HEK293 (cell line): ENCODE measurements around the gene RNF145.

ENCODE experiments used
- BCL6B ChIP-seq: fragments of 450-650 bp; formaldehyde crosslinking; IDR thresholded peaks from 2 replicates; pipeline ENCODE4 v1.5.1; 2017; ENCODE audit warnings: missing biosample characterization, missing genetic modification characterization
- FEZF1 ChIP-seq: fragments of 450-650 bp; formaldehyde crosslinking; IDR thresholded peaks from 2 replicates; pipeline ENCODE4 v1.5.1; 2016; ENCODE audit warnings: missing biosample characterization, missing genetic modification characterization
- MYNN ChIP-seq: fragments of 450-650 bp; formaldehyde crosslinking; IDR thresholded peaks from 2 replicates; pipeline ENCODE4 v1.5.1; 2016; ENCODE audit warnings: missing biosample characterization, missing genetic modification characterization, borderline replicate concordance
- PRDM1 ChIP-seq: fragments of 450-650 bp; formaldehyde crosslinking; IDR thresholded peaks from 2 replicates; pipeline ENCODE4; 2016; ENCODE audit warnings: missing biosample characterization, missing genetic modification characterization
- PRDM2 ChIP-seq: fragments of 450-650 bp; formaldehyde crosslinking; IDR thresholded peaks from 2 replicates; pipeline ENCODE4 v1.5.1; 2016; ENCODE audit warnings: missing biosample characterization, missing genetic modification characterization, borderline replicate concordance
- PRDM4 ChIP-seq: fragments of 450-650 bp; formaldehyde crosslinking; IDR thresholded peaks from 2 replicates; pipeline ENCODE4 v1.5.1; 2017; ENCODE audit warnings: missing biosample characterization, missing genetic modification characterization
- SETDB1 ChIP-seq: IDR thresholded peaks from one replicate; pipeline ENCODE4 v1.6.1; 2017; ENCODE audit warnings: mild to moderate bottlenecking, low read length, moderate library complexity, mixed read lengths; ENCODE audit not compliant: insufficient read length
- WT1 ChIP-seq: fragments of 450-650 bp; formaldehyde crosslinking; IDR thresholded peaks from 2 replicates; pipeline ENCODE4 v1.5.1; 2016; ENCODE audit warnings: missing biosample characterization, missing genetic modification characterization
- ZBTB26 ChIP-seq: fragments of 450-650 bp; formaldehyde crosslinking; optimal IDR thresholded peaks from 2 replicates; pipeline ENCODE3; 2016; ENCODE audit warnings: missing biosample characterization, mild to moderate bottlenecking, missing genetic modification characterization
- ZFP37 ChIP-seq: fragments of 450-650 bp; formaldehyde crosslinking; IDR thresholded peaks from 2 replicates; pipeline ENCODE4 v1.5.1; 2016; ENCODE audit warnings: missing biosample characterization, missing genetic modification characterization
- ZNF121 ChIP-seq: fragments of 450-650 bp; formaldehyde crosslinking; IDR thresholded peaks from 2 replicates; pipeline ENCODE4 v1.5.1; 2016; ENCODE audit warnings: missing biosample characterization, missing genetic modification characterization
- ZNF138 ChIP-seq: fragments of 450-650 bp; formaldehyde crosslinking; IDR thresholded peaks from 2 replicates; pipeline ENCODE4 v1.5.1; 2016; ENCODE audit warnings: missing biosample characterization, missing genetic modification characterization, borderline replicate concordance
- ZNF19 ChIP-seq: fragments of 450-650 bp; formaldehyde crosslinking; IDR thresholded peaks from 2 replicates; pipeline ENCODE4; 2016; ENCODE audit warnings: missing biosample characterization, missing genetic modification characterization, low read depth
- ZNF223 ChIP-seq: fragments of 450-650 bp; formaldehyde crosslinking; IDR thresholded peaks from 2 replicates; pipeline ENCODE4 v1.5.1; 2016; ENCODE audit warnings: missing biosample characterization, missing genetic modification characterization
- ZNF239 ChIP-seq: fragments of 450-650 bp; formaldehyde crosslinking; IDR thresholded peaks from 2 replicates; pipeline ENCODE4 v1.5.1; 2016; ENCODE audit warnings: missing biosample characterization, missing genetic modification characterization
- ZNF37A ChIP-seq: fragments of 450-650 bp; IDR thresholded peaks from 2 replicates; pipeline ENCODE4 v1.5.1; 2018; ENCODE audit warnings: missing biosample characterization, missing genetic modification characterization
- ZNF433 ChIP-seq: fragments of 450-650 bp; formaldehyde crosslinking; IDR thresholded peaks from 2 replicates; pipeline ENCODE4 v1.5.1; 2016; ENCODE audit warnings: missing biosample characterization, missing genetic modification characterization, low read depth
- ZNF449 ChIP-seq: fragments of 450-650 bp; formaldehyde crosslinking; IDR thresholded peaks from 2 replicates; pipeline ENCODE4 v1.5.1; 2017; ENCODE audit warnings: missing biosample characterization, mild to moderate bottlenecking, missing genetic modification characterization, moderate library complexity
- ZSCAN23 ChIP-seq: fragments of 450-650 bp; formaldehyde crosslinking; IDR thresholded peaks from 2 replicates; pipeline ENCODE4 v1.5.1; 2016; ENCODE audit warnings: missing biosample characterization, missing genetic modification characterization
- ZXDB ChIP-seq: fragments of 450-650 bp; formaldehyde crosslinking; IDR thresholded peaks from 2 replicates; pipeline ENCODE4 v1.5.1; 2016; ENCODE audit warnings: missing biosample characterization, missing genetic modification characterization
- TF ChIP-seq, protein P1 (sequence below): fragments of 450-650 bp; formaldehyde crosslinking; IDR thresholded peaks from 2 replicates; pipeline ENCODE4 v1.5.1; 2016; ENCODE audit warnings: missing biosample characterization, missing genetic modification characterization, low read depth
- TF ChIP-seq, protein P2 (sequence below): fragments of 450-650 bp; formaldehyde crosslinking; IDR thresholded peaks from 2 replicates; pipeline ENCODE4 v1.5.1; 2016; ENCODE audit warnings: missing biosample characterization, missing genetic modification characterization
- TF ChIP-seq, protein P3 (sequence below): fragments of 450-650 bp; formaldehyde crosslinking; IDR thresholded peaks from 2 replicates; pipeline ENCODE4 v1.5.1; 2016; ENCODE audit warnings: missing biosample characterization, missing genetic modification characterization

The RNF145 gene

GRCh38 chr5:159211729-159212174 is 2.4 kb upstream of the RNF145 start (continued):
- no peak for TF ChIP-seq PRDM2 (tag by site-specific recombination)
- no peak for TF ChIP-seq ZSCAN23 (tag by site-specific recombination)
- 0 out of 2 replicates have a peak, but pooled peaks have one; percentile 15 for TF ChIP-seq PRDM1
- TF ChIP-seq ZNF37A (tag by site-specific recombination), result no peak
- TF ChIP-seq BCL6B (tag by site-specific recombination), result no peak
- TF ChIP-seq PRDM4 (tag by site-specific recombination), result no peak
- TF ChIP-seq ZBTB26 (tag by site-specific recombination), result no peak
- TF ChIP-seq WT1 (tag by site-specific recombination), result no peak
- no peak for TF ChIP-seq ZNF121 (tag by site-specific recombination)
- TF ChIP-seq, protein P1, sequence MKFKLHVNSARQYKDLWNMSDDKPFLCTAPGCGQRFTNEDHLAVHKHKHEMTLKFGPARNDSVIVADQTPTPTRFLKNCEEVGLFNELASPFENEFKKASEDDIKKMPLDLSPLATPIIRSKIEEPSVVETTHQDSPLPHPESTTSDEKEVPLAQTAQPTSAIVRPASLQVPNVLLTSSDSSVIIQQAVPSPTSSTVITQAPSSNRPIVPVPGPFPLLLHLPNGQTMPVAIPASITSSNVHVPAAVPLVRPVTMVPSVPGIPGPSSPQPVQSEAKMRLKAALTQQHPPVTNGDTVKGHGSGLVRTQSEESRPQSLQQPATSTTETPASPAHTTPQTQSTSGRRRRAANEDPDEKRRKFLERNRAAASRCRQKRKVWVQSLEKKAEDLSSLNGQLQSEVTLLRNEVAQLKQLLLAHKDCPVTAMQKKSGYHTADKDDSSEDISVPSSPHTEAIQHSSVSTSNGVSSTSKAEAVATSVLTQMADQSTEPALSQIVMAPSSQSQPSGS (tag by site-specific recombination), result no peak
- TF ChIP-seq ZXDB (tag by site-specific recombination), result no peak
- TF ChIP-seq ZNF239 (tag by site-specific recombination), result no peak
- TF ChIP-seq ZNF449, result no peak
- TF ChIP-seq, protein P2, sequence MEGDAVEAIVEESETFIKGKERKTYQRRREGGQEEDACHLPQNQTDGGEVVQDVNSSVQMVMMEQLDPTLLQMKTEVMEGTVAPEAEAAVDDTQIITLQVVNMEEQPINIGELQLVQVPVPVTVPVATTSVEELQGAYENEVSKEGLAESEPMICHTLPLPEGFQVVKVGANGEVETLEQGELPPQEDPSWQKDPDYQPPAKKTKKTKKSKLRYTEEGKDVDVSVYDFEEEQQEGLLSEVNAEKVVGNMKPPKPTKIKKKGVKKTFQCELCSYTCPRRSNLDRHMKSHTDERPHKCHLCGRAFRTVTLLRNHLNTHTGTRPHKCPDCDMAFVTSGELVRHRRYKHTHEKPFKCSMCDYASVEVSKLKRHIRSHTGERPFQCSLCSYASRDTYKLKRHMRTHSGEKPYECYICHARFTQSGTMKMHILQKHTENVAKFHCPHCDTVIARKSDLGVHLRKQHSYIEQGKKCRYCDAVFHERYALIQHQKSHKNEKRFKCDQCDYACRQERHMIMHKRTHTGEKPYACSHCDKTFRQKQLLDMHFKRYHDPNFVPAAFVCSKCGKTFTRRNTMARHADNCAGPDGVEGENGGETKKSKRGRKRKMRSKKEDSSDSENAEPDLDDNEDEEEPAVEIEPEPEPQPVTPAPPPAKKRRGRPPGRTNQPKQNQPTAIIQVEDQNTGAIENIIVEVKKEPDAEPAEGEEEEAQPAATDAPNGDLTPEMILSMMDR (tag by site-specific recombination), result no peak
- no peak for TF ChIP-seq ZNF19 (tag by site-specific recombination)
- TF ChIP-seq ZNF433 (tag by site-specific recombination), result no peak
- TF ChIP-seq MYNN (tag by site-specific recombination), result no peak
- TF ChIP-seq ZFP37 (tag by site-specific recombination), result no peak
- peak; percentile 12; the same call in 1 of the 2 replicates for TF ChIP-seq FEZF1 (tag by site-specific recombination)
- no peak for TF ChIP-seq ZNF138
- no peak for TF ChIP-seq SETDB1
- TF ChIP-seq, protein P3, sequence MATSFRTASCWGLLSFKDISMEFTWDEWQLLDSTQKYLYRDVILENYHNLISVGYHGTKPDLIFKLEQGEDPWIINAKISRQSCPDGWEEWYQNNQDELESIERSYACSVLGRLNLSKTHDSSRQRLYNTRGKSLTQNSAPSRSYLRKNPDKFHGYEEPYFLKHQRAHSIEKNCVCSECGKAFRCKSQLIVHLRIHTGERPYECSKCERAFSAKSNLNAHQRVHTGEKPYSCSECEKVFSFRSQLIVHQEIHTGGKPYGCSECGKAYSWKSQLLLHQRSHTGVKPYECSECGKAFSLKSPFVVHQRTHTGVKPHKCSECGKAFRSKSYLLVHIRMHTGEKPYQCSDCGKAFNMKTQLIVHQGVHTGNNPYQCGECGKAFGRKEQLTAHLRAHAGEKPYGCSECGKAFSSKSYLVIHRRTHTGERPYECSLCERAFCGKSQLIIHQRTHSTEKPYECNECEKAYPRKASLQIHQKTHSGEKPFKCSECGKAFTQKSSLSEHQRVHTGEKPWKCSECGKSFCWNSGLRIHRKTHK (tag by site-specific recombination), result no peak
- TF ChIP-seq ZNF223 (tag by site-specific recombination), result no peak
